K562 (cell line): ENCODE measurements around the gene GMDS. TPM values are rescaled to one million over a fixed set of nuclear protein-coding genes. Genes with fewer than 3 reads are reported as not detected.

Experiments used
- ATF3 ChIP-seq, 2 experiments: fragments of 450-650 bp in 1 of 2; sonication (generic) in 1 of 2; formaldehyde crosslinking in 1 of 2; IDR thresholded peaks in 1 of 2; conservative IDR thresholded peaks in 1 of 2; 2 replicates each; pipeline versions ENCODE4 v1.6.1 to v1.8.1; 2016 to 2023; ENCODE audit warnings: mild to moderate bottlenecking in 2 of 2, moderate library complexity in 2 of 2, inconsistent platforms in 1 of 2, missing genetic modification reagents in 1 of 2
- BACH1 ChIP-seq: fragments of 200-800 bp; sonication (Bioruptor generic); IDR thresholded peaks from 2 replicates; pipeline ENCODE4 v1.6.1; 2016; ENCODE audit warnings: missing genetic modification characterization, missing compliant biosample characterization
- C11orf30 ChIP-seq: fragments of 450-650 bp; IDR thresholded peaks from 2 replicates; pipeline ENCODE4 v1.6.1; 2016; ENCODE audit warnings: low read depth, mild to moderate bottlenecking
- CREB5 ChIP-seq: fragments of 250-450 bp; sonication (Bioruptor Pico); IDR thresholded peaks from 2 replicates; pipeline ENCODE4 v1.5.0; 2020; ENCODE audit warnings: mild to moderate bottlenecking
- GATAD2B ChIP-seq: fragments of 450-650 bp; IDR thresholded peaks from 2 replicates; pipeline ENCODE4 v1.6.1; 2017; ENCODE audit warnings: mild to moderate bottlenecking, borderline replicate concordance
- LARP7 ChIP-seq: fragments of 450-650 bp; IDR thresholded peaks from 2 replicates; pipeline ENCODE4 v1.6.1; 2016
- LCOR ChIP-seq: sonication (generic); formaldehyde crosslinking; IDR thresholded peaks from 2 replicates; pipeline ENCODE4 v1.8.0; 2022; ENCODE audit warnings: mild to moderate bottlenecking, missing genetic modification reagents
- MCM2 ChIP-seq: fragments of 450-650 bp; IDR thresholded peaks from 2 replicates; pipeline ENCODE4 v1.6.1; 2017; ENCODE audit warnings: low read depth, mild to moderate bottlenecking
- POLR2AphosphoS5 ChIP-seq: IDR thresholded peaks from 2 replicates; pipeline ENCODE4 v1.6.1; 2011; ENCODE audit warnings: mild to moderate bottlenecking, low read depth, low read length, moderate library complexity; ENCODE audit not compliant: control insufficient read depth, insufficient read depth
- RNF219 ChIP-seq: fragments of 250-450 bp; sonication (Bioruptor Pico); IDR thresholded peaks from 2 replicates; pipeline ENCODE4 v1.5.0; 2022; ENCODE audit warnings: mild to moderate bottlenecking
- RUNX1 ChIP-seq: sonication (generic); IDR thresholded peaks from 2 replicates; pipeline ENCODE4 v1.6.1; 2016; ENCODE audit warnings: antibody characterized with exemption, low read depth
- SMARCB1 ChIP-seq: IDR thresholded peaks from 2 replicates; pipeline ENCODE4 v1.6.1; 2011; ENCODE audit warnings: improper control_type of control experiment, low read depth; ENCODE audit not compliant: insufficient read length
- STAT5A ChIP-seq: IDR thresholded peaks from 2 replicates; pipeline ENCODE4 v1.6.1; 2012; ENCODE audit warnings: low read length, inconsistent platforms, borderline replicate concordance
- TAF15 ChIP-seq: fragments of 200-400 bp; formaldehyde crosslinking; IDR thresholded peaks from 2 replicates; pipeline ENCODE4 v1.6.1; 2017; ENCODE audit warnings: mild to moderate bottlenecking, low read depth, low read length, moderate library complexity
- ZBTB2 ChIP-seq: fragments of 450-650 bp; IDR thresholded peaks from 2 replicates; pipeline ENCODE4 v1.6.1; 2016; ENCODE audit warnings: antibody characterized with exemption
- ZNF586 ChIP-seq: fragments of 450-650 bp; formaldehyde crosslinking; conservative IDR thresholded peaks from 2 replicates; pipeline ENCODE4 v1.4.0; 2020; ENCODE audit warnings: mild to moderate bottlenecking, moderate library complexity
- polyA plus RNA-seq, 8 experiments: library from polyadenylated mRNA; depleted of rRNA in 4 of 8; stranded (reverse) in 5 of 8; unstranded in 3 of 8; fragments of >200 nt; fragmentation: Nextera tagmentation in 2 of 8; fragmentation: Illumina TruSeq in 1 of 8; extraction: Ambion mirVana in 2 of 8; extraction: Trizol in 1 of 8; gene quantifications; 2 replicates each; pipeline versions ENCODE4 v1.2.1 to v1.2.3, GENCODE V29; 2011 to 2014; ENCODE audit warnings: inconsistent platforms in 1 of 8, missing spikeins in 1 of 8
- total RNA-seq, 7 experiments: library from RNA; depleted of rRNA in 6 of 7; stranded (reverse); fragments of >200 nt in 6 of 7; fragmentation: Illumina TruSeq in 2 of 7; extraction: Trizol in 2 of 7; gene quantifications; 2 replicates each; pipeline versions ENCODE4 v1.2.1 to v1.2.3, GENCODE V29; 2011 to 2021; ENCODE audit warnings: low replicate concordance in 1 of 7
- TF ChIP-seq, protein P1 (sequence below): fragments of 250-450 bp; sonication (Bioruptor Pico); IDR thresholded peaks from 2 replicates; pipeline ENCODE4 v1.4.0; 2020
- TF ChIP-seq, protein P2 (sequence below): sonication (generic); formaldehyde crosslinking; IDR thresholded peaks from 2 replicates; pipeline ENCODE4 v1.8.0; 2022; ENCODE audit warnings: missing genetic modification reagents, mild to moderate bottlenecking, borderline replicate concordance

Gene GMDS
- total and polyA plus RNA-seq, 9 of the 15 experiments (the other 6 are each of a cell fraction or from before 2014, with no cell fraction given) = 0.48 to 31.8 (median 13.4) TPM

- TF ChIP-seq, protein P1, sequence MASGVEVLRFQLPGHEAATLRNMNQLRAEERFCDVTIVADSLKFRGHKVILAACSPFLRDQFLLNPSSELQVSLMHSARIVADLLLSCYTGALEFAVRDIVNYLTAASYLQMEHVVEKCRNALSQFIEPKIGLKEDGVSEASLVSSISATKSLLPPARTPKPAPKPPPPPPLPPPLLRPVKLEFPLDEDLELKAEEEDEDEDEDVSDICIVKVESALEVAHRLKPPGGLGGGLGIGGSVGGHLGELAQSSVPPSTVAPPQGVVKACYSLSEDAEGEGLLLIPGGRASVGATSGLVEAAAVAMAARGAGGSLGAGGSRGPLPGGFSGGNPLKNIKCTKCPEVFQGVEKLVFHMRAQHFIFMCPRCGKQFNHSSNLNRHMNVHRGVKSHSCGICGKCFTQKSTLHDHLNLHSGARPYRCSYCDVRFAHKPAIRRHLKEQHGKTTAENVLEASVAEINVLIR (CRISPR knock-in tag) = no peak
- TF ChIP-seq LARP7 (no peak), POLR2AphosphoS5 (peak; percentile 57; the same call in 1 of the 2 replicates), RNF219 (no peak), ZNF586 (CRISPR knock-in tag) (no peak), BACH1 (no peak), TAF15 (no peak), CREB5 (CRISPR knock-in tag) (no peak), SMARCB1 (peak; percentile 69), GATAD2B (peak; percentile 30; the same call in 1 of the 2 replicates), LCOR (CRISPR knock-in tag) (0 out of 2 replicates have a peak, but pooled peaks have one; percentile 33), ATF3 (IDR thresholded peaks at IDR 0.05) (no peak), ATF3 (CRISPR knock-in tag; conservative IDR thresholded peaks at IDR 0.05) (no peak), C11orf30 (peak; percentile 75), STAT5A (peak; percentile 48; the same call in 1 of the 2 replicates), MCM2 (no peak), RUNX1 (no peak), ZBTB2 (0 out of 2 replicates have a peak, but pooled peaks have one; percentile 24)
- TF ChIP-seq, protein P2, sequence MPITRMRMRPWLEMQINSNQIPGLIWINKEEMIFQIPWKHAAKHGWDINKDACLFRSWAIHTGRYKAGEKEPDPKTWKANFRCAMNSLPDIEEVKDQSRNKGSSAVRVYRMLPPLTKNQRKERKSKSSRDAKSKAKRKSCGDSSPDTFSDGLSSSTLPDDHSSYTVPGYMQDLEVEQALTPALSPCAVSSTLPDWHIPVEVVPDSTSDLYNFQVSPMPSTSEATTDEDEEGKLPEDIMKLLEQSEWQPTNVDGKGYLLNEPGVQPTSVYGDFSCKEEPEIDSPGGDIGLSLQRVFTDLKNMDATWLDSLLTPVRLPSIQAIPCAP (CRISPR knock-in tag) = no peak
These were observed 542.1 kb downstream of the GMDS start (continued) for GRCh38 chr6:1703091-1703855.
